ENCODE results near the gene GEMIN4.
A peak's percentile ranks its signal among the peaks of the same experiment; 100 is the strongest.
"Not testable (repeated sequence)": the region's sequence is repeated elsewhere in the genome, so short reads cannot be mapped to it uniquely, and the experiment has no call there.

The GEMIN4 gene

GRCh38 chr17:778096-778495 lies 26.0 kb upstream of the GEMIN4 start:
- DNase-seq (ENCODE audit: low spot score): no peak

GRCh38 chr17:774313-774584 lies 22.2 kb upstream of the GEMIN4 start:
- no peak for DNase-seq (ENCODE audit: low spot score)

GRCh38 chr17:773467-774312 lies 21.6 kb upstream of the GEMIN4 start:
- DNase-seq (ENCODE audit: low spot score): no peak

- no peak for DNase-seq (ENCODE audit: low spot score)
These were observed 21.0 kb upstream of the GEMIN4 start for GRCh38 chr17:773016-773415.

- DNase-seq (ENCODE audit: low spot score): no peak
These were observed 15.0 kb upstream of the GEMIN4 start for GRCh38 chr17:767076-767475.

- DNase-seq (ENCODE audit: low spot score): no peak
These were observed 8.3 kb upstream of the GEMIN4 start for GRCh38 chr17:760371-760770.

GRCh38 chr17:759964-760363 lies 7.9 kb upstream of the GEMIN4 start:
- no peak for DNase-seq (ENCODE audit: low spot score)

- not testable (repeated sequence) for DNase-seq (ENCODE audit: low spot score)
These were observed 4.0 kb upstream of the GEMIN4 start for GRCh38 chr17:756010-756567.

- not testable (repeated sequence) for DNase-seq (ENCODE audit: low spot score)
These were observed 3.4 kb upstream of the GEMIN4 start for GRCh38 chr17:755319-755961.

GRCh38 chr17:753418-753817 lies 1.4 kb upstream of the GEMIN4 start:
- DNase-seq (ENCODE audit: low spot score): no peak

- DNase-seq (ENCODE audit: low spot score): peak; percentile 23
These were observed 656 bp upstream of the GEMIN4 start for GRCh38 chr17:752620-753219.

GRCh38 chr17:751269-752001 lies 629 bp downstream of the GEMIN4 start:
- peak; percentile 9 for DNase-seq (ENCODE audit: low spot score)

GRCh38 chr17:750431-751037 lies 1.5 kb downstream of the GEMIN4 start:
- DNase-seq (ENCODE audit: low spot score): no peak

GRCh38 chr17:749359-749758 lies 2.7 kb downstream of the GEMIN4 start:
- DNase-seq (ENCODE audit: low spot score): not testable (repeated sequence)

GRCh38 chr17:748604-749003 lies 3.5 kb downstream of the GEMIN4 start:
- DNase-seq (ENCODE audit: low spot score): not testable (repeated sequence)

- no peak for DNase-seq (ENCODE audit: low spot score)
These were observed 5.1 kb downstream of the GEMIN4 start for GRCh38 chr17:746783-747629.

- DNase-seq (ENCODE audit: low spot score): no peak
These were observed 5.9 kb downstream of the GEMIN4 start for GRCh38 chr17:746181-746580.

- no peak for DNase-seq (ENCODE audit: low spot score)
These were observed 6.7 kb downstream of the GEMIN4 start for GRCh38 chr17:745406-745805.

- DNase-seq (ENCODE audit: low spot score): no peak
These were observed 7.1 kb downstream of the GEMIN4 start for GRCh38 chr17:744937-745336.

GRCh38 chr17:743139-743538 lies 8.9 kb downstream of the GEMIN4 start:
- DNase-seq (ENCODE audit: low spot score): no peak
